Breast epithelium (tissue), 3 donors: ENCODE measurements around the gene EXOC3L1.

Experiments
- POLR2A ChIP-seq: fragments of 450-650 bp; IDR thresholded peaks from one replicate; pipeline ENCODE4 v1.6.1; 2016; ENCODE audit warnings: antibody characterized with exemption, mild to moderate bottlenecking, moderate library complexity
- POLR2AphosphoS5 ChIP-seq, 3 donors: sonication (generic); formaldehyde crosslinking; IDR thresholded peaks; one replicate each; pipeline ENCODE4 v1.6.1; 2017; ENCODE audit warnings: antibody characterized with exemption in 3 of 3
- TF ChIP-seq, protein P1 (sequence below), 3 donors: fragments of 450-650 bp; IDR thresholded peaks; one replicate each; pipeline ENCODE4 v1.5.1; 2016 to 2017; ENCODE audit warnings: antibody characterized with exemption in 3 of 3, mild to moderate bottlenecking in 3 of 3, moderate library complexity in 3 of 3

DNA sequence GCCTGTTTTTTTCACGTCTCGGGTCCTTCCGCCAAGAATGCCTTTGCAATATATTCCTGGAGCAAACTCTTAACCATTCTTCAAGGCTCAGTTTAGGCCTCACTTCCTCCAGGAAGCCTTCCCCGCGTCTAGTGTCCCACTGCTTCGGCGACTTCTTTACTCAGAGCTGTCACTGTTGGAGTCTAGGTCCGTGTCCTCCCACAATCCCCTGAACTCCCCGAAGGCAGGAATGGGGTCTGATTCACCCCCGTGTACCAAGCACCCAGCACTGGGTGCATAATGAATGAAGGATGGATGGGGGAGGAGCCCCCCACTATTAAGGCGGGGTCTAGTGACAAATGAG lies 6.7 kb downstream of the EXOC3L1 start:
- TF ChIP-seq, protein P1, sequence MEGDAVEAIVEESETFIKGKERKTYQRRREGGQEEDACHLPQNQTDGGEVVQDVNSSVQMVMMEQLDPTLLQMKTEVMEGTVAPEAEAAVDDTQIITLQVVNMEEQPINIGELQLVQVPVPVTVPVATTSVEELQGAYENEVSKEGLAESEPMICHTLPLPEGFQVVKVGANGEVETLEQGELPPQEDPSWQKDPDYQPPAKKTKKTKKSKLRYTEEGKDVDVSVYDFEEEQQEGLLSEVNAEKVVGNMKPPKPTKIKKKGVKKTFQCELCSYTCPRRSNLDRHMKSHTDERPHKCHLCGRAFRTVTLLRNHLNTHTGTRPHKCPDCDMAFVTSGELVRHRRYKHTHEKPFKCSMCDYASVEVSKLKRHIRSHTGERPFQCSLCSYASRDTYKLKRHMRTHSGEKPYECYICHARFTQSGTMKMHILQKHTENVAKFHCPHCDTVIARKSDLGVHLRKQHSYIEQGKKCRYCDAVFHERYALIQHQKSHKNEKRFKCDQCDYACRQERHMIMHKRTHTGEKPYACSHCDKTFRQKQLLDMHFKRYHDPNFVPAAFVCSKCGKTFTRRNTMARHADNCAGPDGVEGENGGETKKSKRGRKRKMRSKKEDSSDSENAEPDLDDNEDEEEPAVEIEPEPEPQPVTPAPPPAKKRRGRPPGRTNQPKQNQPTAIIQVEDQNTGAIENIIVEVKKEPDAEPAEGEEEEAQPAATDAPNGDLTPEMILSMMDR (IDR thresholded peaks at IDR 0.05), result no peak
- TF ChIP-seq POLR2AphosphoS5 (IDR thresholded peaks at IDR 0.05), result no peak
- TF ChIP-seq POLR2A, result no peak
